Aorta (tissue), 5 donors: ENCODE results near the gene GJB1. TPM values are rescaled to one million over a fixed set of nuclear protein-coding genes. Genes with fewer than 3 reads are reported as not detected.

Experiments
- ATAC-seq: fragments of 200-7000 bp; cut with Tn5 transposase; one replicate; pipeline ENCODE4 v1.9.1; 2022; ENCODE audit warnings: moderate library complexity; ENCODE audit not compliant: low FRiP score
- DNase-seq, 2 donors: peaks; one replicate each; pipeline ENCODE4 v3.0.0-alpha.2; 2020
- H3K27ac ChIP-seq, 2 donors: one replicate each; pipeline ENCODE4 v1.5.1; 2013; ENCODE audit warnings: low read length in 2 of 2, mild to moderate bottlenecking in 2 of 2, moderate library complexity in 2 of 2, control low read depth in 1 of 2, inconsistent platforms in 1 of 2, low read depth in 1 of 2
- H3K27me3 ChIP-seq, 2 donors: one replicate each; pipeline ENCODE4 v1.6.1; 2013; ENCODE audit warnings: control low read depth in 1 of 2, low read length in 1 of 2, mild to moderate bottlenecking in 1 of 2, moderate library complexity in 1 of 2; ENCODE audit not compliant: insufficient read depth in 2 of 2, control insufficient read depth in 1 of 2
- H3K36me3 ChIP-seq, 2 donors: one replicate each; pipeline ENCODE4 v1.6.1; 2013; ENCODE audit warnings: control low read depth in 1 of 2, low read length in 1 of 2, mild to moderate bottlenecking in 1 of 2; ENCODE audit not compliant: insufficient read depth in 2 of 2, control insufficient read depth in 1 of 2
- H3K4me1 ChIP-seq, 2 donors: one replicate each; pipeline ENCODE4 v1.6.1; 2013; ENCODE audit warnings: low read length in 2 of 2, control low read depth in 1 of 2, mild to moderate bottlenecking in 1 of 2, moderate library complexity in 1 of 2; ENCODE audit not compliant: insufficient read depth in 2 of 2, control insufficient read depth in 1 of 2
- H3K4me3 ChIP-seq, 2 donors: one replicate each; pipeline ENCODE4 v1.5.1; 2013; ENCODE audit warnings: low read length in 2 of 2, control low read depth in 1 of 2, mild to moderate bottlenecking in 1 of 2
- H3K9me3 ChIP-seq: one replicate; pipeline ENCODE4 v1.6.1; 2013; ENCODE audit warnings: mild to moderate bottlenecking, low read length; ENCODE audit not compliant: control insufficient read depth
- WGBS, 2 donors: extraction: QIAGEN DNeasy Blood & Tissue Kit; methylation state at CpG; one replicate each; pipeline ENCODE4 v1.1.7; 2013; 5-methylcytosine and 5-hydroxymethylcytosine counted together
- intact Hi-C, 2 donors: fragments of 100-400 bp; cut with DNase I; formaldehyde crosslinking; loops; one replicate each; pipeline versions ENCODE4 v1.14.2 to v1.15.0; 2022
- polyA plus RNA-seq, 2 donors: library from polyadenylated mRNA; stranded (reverse); fragments of 200-250 nt; gene quantifications; one replicate each; pipeline ENCODE4 v1.2.3, GENCODE V29; 2013
- total RNA-seq, 2 donors: library from RNA; stranded (reverse); fragmentation: NEBNext Ultra II Directional; extraction: Animal tissue kit (Norgen Biotek cat#: 25700); gene quantifications; one replicate each; pipeline ENCODE4 v1.2.1, GENCODE V29; 2021
- donor health status: healthy with polysubstance abuse.
- donor health status: Bipolar disorder and iron deficiency.
- donor health status: DM: no; HTN: no; CAD: no.
- donor health status: DM: no; HTN: no; CAD: no.
- donor health status: DM: yes; HTN: yes; CAD: no.

GJB1 gene
- total and polyA plus RNA-seq, 4 donors, result 2.0 TPM; not detected in 3

DNA sequence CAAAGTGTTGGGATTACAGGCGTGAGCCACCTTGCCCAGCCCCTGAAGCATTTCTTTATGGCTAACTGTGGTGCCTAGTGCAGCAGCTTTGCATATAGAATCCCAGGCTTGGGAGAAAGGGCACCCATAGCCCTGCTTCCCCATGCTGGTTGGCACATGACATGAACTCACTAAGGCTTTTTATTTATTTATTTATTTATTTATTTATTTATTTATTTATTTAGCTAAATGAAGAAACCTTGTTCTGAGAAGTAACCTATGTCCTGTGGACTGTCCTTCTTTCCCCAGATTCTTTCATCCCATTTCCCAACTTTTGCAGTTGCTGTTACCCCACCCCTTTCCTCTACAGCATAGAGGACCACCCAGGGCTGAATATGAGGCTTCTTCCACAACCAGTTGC is 1.9 kb upstream of the GJB1 start:
- no peaks in the 10 kb centered on the region for H3K36me3 ChIP-seq
- H3K27ac ChIP-seq, result no peak overlapping the region
- peaks cover 0 to 2% of the 10 kb centered on the region in 2 donors for H3K27me3 ChIP-seq
- H3K9me3 ChIP-seq, result no peaks in the 10 kb centered on the region
- H3K4me3 ChIP-seq, result no peak overlapping the region
- no peaks in the 10 kb centered on the region for H3K4me1 ChIP-seq
- intact Hi-C loops, result no loop called here
- ATAC-seq (no peak), DNase-seq (no peak)
- 76 to 90% methylated on average over 1 of the region's 1 CpG for WGBS, 2 donors

DNA sequence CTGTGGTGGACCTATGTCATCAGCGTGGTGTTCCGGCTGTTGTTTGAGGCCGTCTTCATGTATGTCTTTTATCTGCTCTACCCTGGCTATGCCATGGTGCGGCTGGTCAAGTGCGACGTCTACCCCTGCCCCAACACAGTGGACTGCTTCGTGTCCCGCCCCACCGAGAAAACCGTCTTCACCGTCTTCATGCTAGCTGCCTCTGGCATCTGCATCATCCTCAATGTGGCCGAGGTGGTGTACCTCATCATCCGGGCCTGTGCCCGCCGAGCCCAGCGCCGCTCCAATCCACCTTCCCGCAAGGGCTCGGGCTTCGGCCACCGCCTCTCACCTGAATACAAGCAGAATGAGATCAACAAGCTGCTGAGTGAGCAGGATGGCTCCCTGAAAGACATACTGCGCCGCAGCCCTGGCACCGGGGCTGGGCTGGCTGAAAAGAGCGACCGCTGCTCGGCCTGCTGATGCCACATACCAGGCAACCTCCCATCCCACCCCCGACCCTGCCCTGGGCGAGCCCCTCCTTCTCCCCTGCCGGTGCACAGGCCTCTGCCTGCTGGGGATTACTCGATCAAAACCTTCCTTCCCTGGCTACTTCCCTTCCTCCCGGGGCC is 1.2 kb downstream of the GJB1 start:
- no peak for DNase-seq
- Histone ChIP-seq H3K4me3 (no peak overlapping the region), H3K27me3 (peaks cover 0 to 2% of the 10 kb centered on the region in 2 donors), H3K4me1 (no peaks in the 10 kb centered on the region), H3K36me3 (no peaks in the 10 kb centered on the region), H3K9me3 (no peaks in the 10 kb centered on the region), H3K27ac (no peak overlapping the region)
- 80% methylated on average over 32 of the region's 32 CpGs for WGBS, 2 donors
- intact Hi-C loops, result no loop called here
- no peak for ATAC-seq

GRCh38 chrX:71225009-71225408 is 2.0 kb downstream of the GJB1 start:
- Histone ChIP-seq H3K4me1 (no peaks in the 10 kb centered on the region), H3K4me3 (no peak overlapping the region), H3K9me3 (no peaks in the 10 kb centered on the region), H3K27ac (no peak overlapping the region), H3K36me3 (no peaks in the 10 kb centered on the region), H3K27me3 (peaks cover 0 to 2% of the 10 kb centered on the region in 2 donors)
- intact Hi-C loops, result no loop called here
- ATAC-seq (no peak), DNase-seq (no peak)
- WGBS, 2 donors, result 70 to 76% methylated on average over 2 of the region's 2 CpGs

GRCh38 chrX:71225676-71226075 is 2.7 kb downstream of the GJB1 start:
- Histone ChIP-seq H3K9me3 (no peaks in the 10 kb centered on the region), H3K27ac (no peak overlapping the region), H3K27me3 (peaks cover 0 to 2% of the 10 kb centered on the region in 2 donors), H3K4me3 (no peak overlapping the region), H3K36me3 (no peaks in the 10 kb centered on the region), H3K4me1 (no peaks in the 10 kb centered on the region)
- 64 to 67% methylated on average over 5 of the region's 5 CpGs for WGBS, 2 donors
- DNase-seq (no peak), ATAC-seq (no peak)
- intact Hi-C loops, result no loop called here

GRCh38 chrX:71227370-71228062 is 4.5 kb downstream of the GJB1 start:
- DNase-seq (no peak), ATAC-seq (no peak)
- H3K27ac ChIP-seq, result no peak overlapping the region
- no peaks in the 10 kb centered on the region for H3K9me3 ChIP-seq
- intact Hi-C loops, result no loop called here
- H3K27me3 ChIP-seq, result peaks cover 0 to 2% of the 10 kb centered on the region in 2 donors
- WGBS, 2 donors, result 62 to 79% methylated on average over 5 of the region's 5 CpGs
- H3K4me1 ChIP-seq, result no peaks in the 10 kb centered on the region
- H3K4me3 ChIP-seq, result no peak overlapping the region
- H3K36me3 ChIP-seq, result no peaks in the 10 kb centered on the region

DNA sequence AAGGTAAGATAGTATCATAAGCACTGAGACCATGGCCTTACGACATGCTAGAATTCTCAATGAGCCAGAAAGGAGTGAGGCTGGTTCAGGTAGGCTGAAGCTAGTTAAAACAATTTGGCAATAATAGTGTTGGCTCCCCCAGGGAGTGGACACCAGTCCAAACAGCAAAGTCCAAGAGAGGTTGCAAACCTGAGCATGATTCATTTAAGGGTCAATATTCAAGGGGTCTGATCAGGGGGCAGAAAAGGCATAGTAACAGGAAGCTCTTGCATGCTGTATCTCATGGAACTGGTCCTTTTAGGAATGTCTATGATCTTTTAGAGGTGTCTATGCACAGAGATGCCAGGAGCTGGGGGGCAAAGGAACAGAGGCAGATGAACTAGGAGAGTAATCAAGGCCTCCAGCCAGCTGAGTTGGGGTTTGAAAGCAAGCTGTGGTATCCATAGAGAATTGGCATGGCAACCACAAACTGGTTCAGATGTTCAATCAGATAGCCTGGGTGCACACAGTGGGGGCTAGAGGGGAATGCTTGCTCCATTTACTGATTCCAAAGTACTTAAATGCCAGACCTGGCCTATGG is 5.1 kb downstream of the GJB1 start:
- no peaks in the 10 kb centered on the region for H3K9me3 ChIP-seq
- DNase-seq (no peak), ATAC-seq (no peak)
- H3K4me3 ChIP-seq, result no peak overlapping the region
- H3K27ac ChIP-seq, result no peak overlapping the region
- H3K4me1 ChIP-seq, result no peaks in the 10 kb centered on the region
- intact Hi-C loops, result no loop called here
- peaks cover 0 to 2% of the 10 kb centered on the region in 2 donors for H3K27me3 ChIP-seq
- WGBS, 2 donors, result 95 to 100% methylated on average over 1 of the region's 1 CpG
- no peaks in the 10 kb centered on the region for H3K36me3 ChIP-seq

DNA sequence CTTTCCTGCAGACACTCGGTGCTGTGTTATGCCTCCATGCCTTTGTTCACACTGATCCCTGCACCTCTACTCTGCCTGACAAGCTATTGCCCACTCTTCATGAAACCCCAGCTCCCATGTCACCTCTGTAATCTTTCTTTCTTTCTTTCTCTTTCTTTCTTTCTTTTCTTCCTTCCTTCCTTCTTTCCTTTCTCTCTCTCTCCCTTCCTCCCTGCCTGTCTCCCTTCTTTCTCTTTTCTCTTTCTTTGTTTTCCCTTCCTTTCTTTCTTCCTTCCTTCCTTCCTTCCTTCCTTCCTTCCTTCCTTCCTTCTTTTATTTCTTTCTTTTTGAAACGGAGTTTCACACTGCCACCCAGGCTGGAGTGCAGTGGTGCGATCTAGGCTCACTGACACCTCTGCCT is 12.5 kb downstream of the GJB1 start:
- WGBS, 2 donors, result 81 to 83% methylated on average over 3 of the region's 3 CpGs
- no peak for DNase-seq
- Histone ChIP-seq H3K27ac (no peak overlapping the region), H3K4me1 (no peaks in the 10 kb centered on the region), H3K4me3 (no peak overlapping the region), H3K9me3 (no peaks in the 10 kb centered on the region), H3K27me3 (no peaks in the 10 kb centered on the region), H3K36me3 (no peaks in the 10 kb centered on the region)
- intact Hi-C loops, result no loop called here
- ATAC-seq, result no peak

DNA sequence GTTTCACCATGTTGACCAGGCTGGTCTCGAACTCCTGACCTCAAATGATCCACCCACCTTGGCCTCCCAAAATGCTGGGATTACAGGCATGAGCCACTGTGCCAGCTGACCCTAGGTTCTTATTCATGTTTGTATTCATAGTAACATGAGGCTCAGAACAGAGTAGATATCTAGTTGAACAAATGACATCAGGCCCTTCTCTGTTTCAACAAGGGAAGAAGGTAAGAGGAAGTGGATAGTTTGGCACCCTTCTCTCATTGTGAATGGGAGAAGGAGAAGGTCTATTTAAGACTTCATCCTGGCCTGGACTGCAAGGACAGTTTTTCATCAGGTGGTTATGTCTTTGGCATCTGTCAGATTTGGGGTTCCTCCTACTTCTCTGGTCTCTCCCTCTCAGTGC is 13.8 kb downstream of the GJB1 start:
- ATAC-seq, result no peak
- peaks cover 0 to under 1% of the 10 kb centered on the region in 2 donors for H3K36me3 ChIP-seq
- intact Hi-C loops, result no loop called here
- no peaks in the 10 kb centered on the region for H3K9me3 ChIP-seq
- H3K4me3 ChIP-seq, result no peak overlapping the region
- no peak for DNase-seq
- no peak overlapping the region for H3K27ac ChIP-seq
- WGBS, 2 donors, result 33 to 65% methylated on average over 1 of the region's 1 CpG
- H3K4me1 ChIP-seq, result no peaks in the 10 kb centered on the region
- H3K27me3 ChIP-seq, result no peaks in the 10 kb centered on the region

DNA sequence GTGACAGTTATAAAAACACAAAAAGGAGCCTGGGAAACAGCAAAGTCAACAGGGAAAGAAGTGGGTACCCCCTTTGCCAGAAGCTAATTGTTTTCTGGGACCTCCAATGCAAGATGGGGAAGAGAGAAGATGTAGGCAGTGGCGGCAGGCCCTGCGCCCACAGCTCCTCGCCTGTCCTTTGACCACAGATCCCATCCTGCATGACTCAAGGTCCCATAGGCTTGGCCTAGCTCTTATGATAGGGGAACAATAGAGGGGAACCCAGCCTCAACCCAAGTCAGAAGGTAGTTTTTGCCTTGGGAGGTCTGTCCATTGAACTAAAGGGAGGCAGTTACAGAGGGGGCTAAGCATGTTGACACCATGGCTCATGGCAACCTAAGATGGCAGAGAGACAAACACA is 16.8 kb downstream of the GJB1 start:
- no peak for DNase-seq
- no peaks in the 10 kb centered on the region for H3K9me3 ChIP-seq
- H3K36me3 ChIP-seq, result peaks cover 0 to 7% of the 10 kb centered on the region in 2 donors
- no peak overlapping the region for H3K27ac ChIP-seq
- no peaks in the 10 kb centered on the region for H3K27me3 ChIP-seq
- intact Hi-C loops, result no loop called here
- 78 to 94% methylated on average over 3 of the region's 3 CpGs for WGBS, 2 donors
- no peaks in the 10 kb centered on the region for H3K4me1 ChIP-seq
- H3K4me3 ChIP-seq, result no peak overlapping the region
- ATAC-seq, result no peak
